Heart left ventricle (tissue), 16 donors: Measurements from ENCODE around the gene VSIG10. TPM values are rescaled to one million over a fixed set of nuclear protein-coding genes. Genes with fewer than 3 reads are reported as not detected.
"Not testable (repeated sequence)": the region's sequence is repeated elsewhere in the genome, so short reads cannot be mapped to it uniquely, and the experiment has no call there.

Source experiments
- ATAC-seq, 4 donors: fragments of 200-7000 bp; cut with Tn5 transposase; one replicate each; pipeline ENCODE4 v1.9.1; 2020 to 2022; ENCODE audit warnings: moderate library complexity in 4 of 4, mild to moderate bottlenecking in 3 of 4, moderate number of reproducible peaks in 1 of 4
- DNase-seq, 5 donors: peaks; one replicate each; pipeline ENCODE4 v3.0.0-alpha.2; 2020
- H3K27ac ChIP-seq, 12 donors: fragments of 200-600 bp; sonication (generic) in 4 of 12; one replicate each; pipeline versions ENCODE4 v1.5.0 to v1.8.0; 2016 to 2022; ENCODE audit warnings: mild to moderate bottlenecking in 2 of 12
- H3K27me3 ChIP-seq, 9 donors: fragments of 200-600 bp; sonication (generic) in 2 of 9; one replicate each; pipeline versions ENCODE4 v1.5.1 to v1.8.0; 2016 to 2022; ENCODE audit warnings: mild to moderate bottlenecking in 3 of 9
- H3K36me3 ChIP-seq, 9 donors: fragments of 200-600 bp; sonication (generic) in 2 of 9; one replicate each; pipeline versions ENCODE4 v1.5.0 to v1.8.0; 2018 to 2022; ENCODE audit warnings: mild to moderate bottlenecking in 2 of 9
- H3K4me1 ChIP-seq, 12 donors: fragments of 200-600 bp; sonication (generic) in 4 of 12; one replicate each; pipeline versions ENCODE4 v1.5.0 to v1.8.0; 2016 to 2022; ENCODE audit warnings: mild to moderate bottlenecking in 3 of 12
- H3K4me3 ChIP-seq, 12 donors: fragments of 200-600 bp; sonication (generic) in 4 of 12; one replicate each; pipeline versions ENCODE4 v1.5.0 to v1.8.0; 2017 to 2022; ENCODE audit warnings: mild to moderate bottlenecking in 9 of 12, moderate library complexity in 4 of 12
- H3K9me3 ChIP-seq, 12 donors: fragments of 200-600 bp; sonication (generic) in 4 of 12; one replicate each; pipeline versions ENCODE4 v1.5.0 to v1.8.0; 2016 to 2022; ENCODE audit warnings: mild to moderate bottlenecking in 1 of 12
- POLR2A ChIP-seq, 2 donors: fragments of 450-650 bp; IDR thresholded peaks; one replicate each; pipeline ENCODE4 v1.6.1; 2017; ENCODE audit warnings: antibody characterized with exemption in 2 of 2, mild to moderate bottlenecking in 2 of 2, moderate library complexity in 2 of 2
- WGBS, 4 donors: extraction: QIAGEN DNeasy Blood & Tissue Kit in 2 of 4; methylation state at CpG; one replicate each; pipeline versions ENCODE4 v1.1.5 to v1.1.7; 2013 to 2018; 5-methylcytosine and 5-hydroxymethylcytosine counted together
- intact Hi-C, 10 donors: fragments of 100-400 bp; cut with DNase I; formaldehyde crosslinking; loops; one replicate each; pipeline versions ENCODE4 v1.11.1 to v1.14.2; 2022
- polyA plus RNA-seq, 2 donors: library from polyadenylated mRNA; stranded (reverse); fragments of 200-250 nt; gene quantifications; one replicate each; pipeline ENCODE4 v1.2.3, GENCODE V29; 2013
- total RNA-seq, 9 donors: library from RNA; depleted of rRNA in 2 of 9; stranded (reverse); fragments of >200 nt in 2 of 9; fragmentation: NEBNext Ultra II Directional in 3 of 9; extraction: Animal tissue kit (Norgen Biotek cat#: 25700) in 3 of 9; gene quantifications; one replicate each; pipeline versions ENCODE4 v1.1.0 to v1.2.4, GENCODE V29; 2016 to 2023
- TF ChIP-seq, protein P1 (sequence below), 12 donors: fragments of 200-600 bp; sonication (generic) in 4 of 12; IDR thresholded peaks; one replicate each; pipeline versions ENCODE4 v1.5.0 to v1.8.0; 2018 to 2022; ENCODE audit warnings: antibody characterized with exemption in 12 of 12, mild to moderate bottlenecking in 5 of 12
- donor health status: ischemic (EF 13 %, LVEDD 7.1; RV severe dilation, severe dysfunction).
- donor health status: healthy with polysubstance abuse.
- donor health status: DM: no; HTN: yes; CAD: no.
- donor health status: DM: no; HTN: no; CAD: no.
- donor health status: ischemic (EF 25% LVEDD 6.9; RV normal size, moderate dysfunction).
- donor health status: ischemic (EF 25% LVEDD 5.7; RV mildly dilated, moderate dysfunction).
- donor health status: healthy.
- donor health status: DM: yes; HTN: yes; CAD: no.
- donor health status: ischemic (EF 35%, LVEDD 5.7; RV mildly dilated, moderate dysfunction).
- donor health status: nonischemic (EF 11% LVEDD 7.7; RV severe dilation, severe dysfunction).
- donor health status: DM: yes; HTN: yes; CAD: no.
- donor health status: PGD.
- donor health status: ischemic (EF 29% LVEDD 5.4; RV normal size, mild dysfunction).
- donor health status: nonischemic (EF 23%, LVEDD 6.1; RV moderate dilation, normal function).

Gene VSIG10
- total and polyA plus RNA-seq, 11 donors: 6.3 to 17.7 (median 10.7) TPM

DNA sequence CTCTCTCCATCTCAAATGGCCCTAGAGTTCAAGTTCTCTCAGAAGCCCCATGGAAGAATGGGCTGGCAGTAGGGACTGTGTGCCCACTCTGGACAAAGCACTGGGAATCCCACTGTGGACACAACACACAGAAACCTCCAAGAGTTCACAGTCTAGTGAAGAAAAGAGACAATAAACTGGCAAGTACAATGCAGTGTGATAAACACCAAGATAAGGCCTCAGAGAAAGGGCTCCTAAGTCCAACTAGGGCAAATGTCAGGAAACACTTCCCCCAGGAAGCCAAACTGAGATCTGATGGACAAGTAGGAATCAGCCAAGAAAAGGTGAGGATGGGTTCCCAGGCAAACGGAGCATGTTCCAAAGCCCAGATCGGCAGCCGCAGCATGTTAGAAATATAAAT is 5.4 kb downstream of the VSIG10 start:
- intact Hi-C loops: no loop called here
- DNase-seq: no peak
- ATAC-seq: no peak
- Histone ChIP-seq H3K36me3 (peaks cover 0 to 8% (median 0%) of the 10 kb centered on the region in 9 donors), H3K4me3 (no peak overlapping the region), H3K9me3 (no peaks in the 10 kb centered on the region), H3K27me3 (no peaks in the 10 kb centered on the region), H3K27ac (no peak overlapping the region), H3K4me1 (peaks cover 0 to 16% (median 6%) of the 10 kb centered on the region in 12 donors)
- 62 to 87% (median 85%) methylated on average over 3 of the region's 3 CpGs for whole genome bisulfite sequencing, 4 donors
- TF ChIP-seq POLR2A (IDR thresholded peaks at IDR 0.05): no peak
- TF ChIP-seq, protein P1, sequence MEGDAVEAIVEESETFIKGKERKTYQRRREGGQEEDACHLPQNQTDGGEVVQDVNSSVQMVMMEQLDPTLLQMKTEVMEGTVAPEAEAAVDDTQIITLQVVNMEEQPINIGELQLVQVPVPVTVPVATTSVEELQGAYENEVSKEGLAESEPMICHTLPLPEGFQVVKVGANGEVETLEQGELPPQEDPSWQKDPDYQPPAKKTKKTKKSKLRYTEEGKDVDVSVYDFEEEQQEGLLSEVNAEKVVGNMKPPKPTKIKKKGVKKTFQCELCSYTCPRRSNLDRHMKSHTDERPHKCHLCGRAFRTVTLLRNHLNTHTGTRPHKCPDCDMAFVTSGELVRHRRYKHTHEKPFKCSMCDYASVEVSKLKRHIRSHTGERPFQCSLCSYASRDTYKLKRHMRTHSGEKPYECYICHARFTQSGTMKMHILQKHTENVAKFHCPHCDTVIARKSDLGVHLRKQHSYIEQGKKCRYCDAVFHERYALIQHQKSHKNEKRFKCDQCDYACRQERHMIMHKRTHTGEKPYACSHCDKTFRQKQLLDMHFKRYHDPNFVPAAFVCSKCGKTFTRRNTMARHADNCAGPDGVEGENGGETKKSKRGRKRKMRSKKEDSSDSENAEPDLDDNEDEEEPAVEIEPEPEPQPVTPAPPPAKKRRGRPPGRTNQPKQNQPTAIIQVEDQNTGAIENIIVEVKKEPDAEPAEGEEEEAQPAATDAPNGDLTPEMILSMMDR (IDR thresholded peaks at IDR 0.05): no peak

- DNase-seq (no peak), ATAC-seq (no peak)
- Histone ChIP-seq H3K4me1 (peaks cover 0 to 4% (median 0%) of the 10 kb centered on the region in 12 donors), H3K36me3 (peaks cover 0 to 22% (median 0%) of the 10 kb centered on the region in 9 donors), H3K9me3 (no peaks in the 10 kb centered on the region), H3K27me3 (no peaks in the 10 kb centered on the region), H3K27ac (no peak overlapping the region), H3K4me3 (no peak overlapping the region)
- 68 to 79% (median 75%) methylated on average over 3 of the region's 3 CpGs for WGBS, 4 donors
- TF ChIP-seq, protein P1 (IDR thresholded peaks at IDR 0.05): no peak
- intact Hi-C loops: no loop called here
Measured at GRCh38 chr12:118094039-118094438, 9.8 kb downstream of the VSIG10 start.

DNA sequence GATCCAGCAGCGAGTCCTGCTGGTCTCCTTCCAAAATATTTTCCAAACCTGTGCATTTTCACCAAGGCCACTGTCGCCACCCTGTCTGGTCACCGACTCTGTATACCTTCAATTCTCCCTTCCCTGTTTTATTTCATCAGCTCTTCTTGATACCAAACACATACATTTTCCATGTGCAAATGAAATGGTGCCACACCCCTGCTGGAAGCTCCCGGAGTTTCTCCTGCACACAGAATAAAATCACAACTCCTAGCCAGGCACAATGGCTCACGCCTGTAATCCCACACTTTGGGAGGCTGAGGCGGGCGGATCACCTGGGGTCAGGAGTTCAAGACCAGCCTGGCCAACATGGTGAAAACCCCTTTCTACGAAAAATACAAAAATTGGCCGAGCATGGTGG is 14.0 kb downstream of the VSIG10 start:
- no peak for DNase-seq
- intact Hi-C loops: no loop called here
- no peak for TF ChIP-seq POLR2A (IDR thresholded peaks at IDR 0.05)
- Histone ChIP-seq H3K36me3 (peaks cover 0 to 15% (median 0%) of the 10 kb centered on the region in 9 donors), H3K4me1 (no peaks in the 10 kb centered on the region), H3K9me3 (no peaks in the 10 kb centered on the region), H3K27ac (no peak overlapping the region), H3K27me3 (no peaks in the 10 kb centered on the region), H3K4me3 (no peak overlapping the region)
- no peak for ATAC-seq
- 91 to 95% (median 95%) methylated on average over 9 of the region's 9 CpGs for WGBS, 4 donors

GRCh38 chr12:118082161-118082560 is 21.6 kb downstream of the VSIG10 start:
- no peak for ATAC-seq
- intact Hi-C loops: no loop called here
- TF ChIP-seq, protein P1 (IDR thresholded peaks at IDR 0.05): no peak
- TF ChIP-seq POLR2A (IDR thresholded peaks at IDR 0.05): no peak
- no peaks in the 10 kb centered on the region for H3K27me3 ChIP-seq
- H3K9me3 ChIP-seq: peaks cover 0 to 11% (median 0%) of the 10 kb centered on the region in 12 donors
- H3K36me3 ChIP-seq: peaks cover 0 to 47% (median 22%) of the 10 kb centered on the region in 9 donors
- DNase-seq: no peak
- no peak overlapping the region for H3K4me3 ChIP-seq
- 83 to 92% (median 87%) methylated on average over 9 of the region's 9 CpGs for WGBS, 4 donors
- H3K27ac ChIP-seq: no peak overlapping the region
- H3K4me1 ChIP-seq: no peaks in the 10 kb centered on the region

- H3K4me1 ChIP-seq, H3K4me3 ChIP-seq, H3K27ac ChIP-seq, DNase-seq, intact Hi-C loops, H3K27me3 ChIP-seq, ATAC-seq: not testable (repeated sequence)
- peaks cover 0 to 48% (median 22%) of the 10 kb centered on the region in 9 donors for H3K36me3 ChIP-seq
- peaks cover 0 to 11% (median 0%) of the 10 kb centered on the region in 12 donors for H3K9me3 ChIP-seq
- 94 to 98% (median 95%) methylated on average over 9 of the region's 9 CpGs for WGBS, 4 donors
Measured at GRCh38 chr12:118081521-118081920, 22.3 kb downstream of the VSIG10 start.
